Ovary (tissue), 3 donors: ENCODE data around the gene PANK1.

Experiments
- CTCF ChIP-seq, 3 donors: fragments of 450-650 bp in 2 of 3; fragments of 200-600 bp in 1 of 3; IDR thresholded peaks; one replicate each; pipeline versions ENCODE4 v1.5.1 to v1.8.0; 2016 to 2022; ENCODE audit warnings: antibody characterized with exemption in 3 of 3, mild to moderate bottlenecking in 1 of 3
- POLR2A ChIP-seq: fragments of 450-650 bp; IDR thresholded peaks from one replicate; pipeline ENCODE4 v1.6.1; 2017; ENCODE audit warnings: antibody characterized with exemption, mild to moderate bottlenecking, moderate library complexity
- donor health status: DM: no; HTN: no; CAD: no.

DNA sequence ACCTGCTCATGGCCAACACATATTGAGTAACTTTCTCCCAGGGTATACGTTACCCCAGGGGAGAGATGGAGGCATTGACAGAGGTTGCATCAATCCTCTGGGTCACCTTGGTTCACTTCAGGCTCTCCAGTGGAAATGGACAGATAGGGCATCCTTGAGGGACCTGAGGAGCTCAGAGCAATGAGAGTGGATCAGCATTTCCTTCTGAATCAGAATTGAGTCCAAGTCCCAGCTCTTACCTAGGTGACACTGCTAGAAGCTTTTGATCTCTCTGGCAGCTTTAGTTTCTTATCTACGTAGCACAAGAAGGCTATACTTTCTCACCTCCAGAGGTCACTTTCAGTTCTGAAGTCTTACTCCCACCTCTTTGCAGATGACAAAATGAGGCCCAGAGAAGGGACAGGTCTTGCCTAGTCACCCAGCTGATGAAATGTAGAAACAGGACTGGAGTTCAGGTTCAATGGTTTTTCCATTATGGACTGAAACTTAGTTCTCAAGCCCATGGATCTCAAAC is 35.2 kb downstream of the PANK1 start:
- no peak for TF ChIP-seq CTCF (IDR thresholded peaks at IDR 0.05)
- TF ChIP-seq POLR2A: no peak
